Astrocyte of the cerebellum (primary cell): Measurements from ENCODE around the gene CNPY4.

Experiments used
- DNase-seq: peaks from one replicate; pipeline ENCODE4 v3.0.0-alpha.2; 2011; ENCODE audit warnings: low read depth
- H3K4me3 ChIP-seq: 2 replicates; pipeline ENCODE4 v1.5.1; 2011; ENCODE audit warnings: mild to moderate bottlenecking, low read depth, low read length, moderate library complexity
- CTCF ChIP-seq: IDR thresholded peaks from 2 replicates; pipeline ENCODE4 v1.5.1; 2012; ENCODE audit warnings: low read length, low read depth, moderate library complexity, mild to moderate bottlenecking; ENCODE audit errors: missing control alignments
- in situ Hi-C: cut with HindIII; loops from 2 replicates; pipeline ENCODE4 v1.10.0; 2017; ENCODE audit warnings: low sequenced_read_pairs

Gene CNPY4

GRCh38 chr7:100106633-100107032, 12.8 kb upstream of the CNPY4 start:
- no peak for TF ChIP-seq CTCF
- in situ Hi-C loops: no loop called here
- H3K4me3 ChIP-seq: no peak overlapping the region
- no peak for DNase-seq

GRCh38 chr7:100107125-100107737, 12.2 kb upstream of the CNPY4 start:
- in situ Hi-C loops: no loop called here
- DNase-seq: no peak
- no peak overlapping the region for H3K4me3 ChIP-seq
- TF ChIP-seq CTCF: no peak

GRCh38 chr7:100107890-100108289, 11.5 kb upstream of the CNPY4 start:
- in situ Hi-C loops: no loop called here
- TF ChIP-seq CTCF: no peak
- no peak overlapping the region for H3K4me3 ChIP-seq
- no peak for DNase-seq

GRCh38 chr7:100109521-100110163, 9.8 kb upstream of the CNPY4 start:
- in situ Hi-C loops: no loop called here
- H3K4me3 ChIP-seq: no peak overlapping the region
- no peak for DNase-seq
- TF ChIP-seq CTCF: no peak

- no peak for DNase-seq
- in situ Hi-C loops: no loop called here
- TF ChIP-seq CTCF: no peak
- no peak overlapping the region for H3K4me3 ChIP-seq
Measured at GRCh38 chr7:100111156-100111555, 8.3 kb upstream of the CNPY4 start.

GRCh38 chr7:100111914-100112313, 7.5 kb upstream of the CNPY4 start:
- in situ Hi-C loops: no loop called here
- DNase-seq: no peak

More at GRCh38 chr7:100111914-100112313, 7.5 kb upstream of the CNPY4 start:
- H3K4me3 ChIP-seq: no peak overlapping the region
- TF ChIP-seq CTCF: no peak
